DND-41 (cell line): ENCODE data around the gene PARVA.

Source experiments
- CTCF ChIP-seq: IDR thresholded peaks from 2 replicates; pipeline ENCODE4 v1.5.1; 2012; ENCODE audit warnings: borderline replicate concordance, low read length, moderate library complexity, mild to moderate bottlenecking; ENCODE audit not compliant: poor library complexity, severe bottlenecking; ENCODE audit errors: extremely low read depth
- EZH2 ChIP-seq: IDR thresholded peaks from 3 replicates; pipeline ENCODE4 v1.6.1; 2012; ENCODE audit warnings: borderline replicate concordance, low read depth, mild to moderate bottlenecking, moderate library complexity, low read length, inconsistent platforms; ENCODE audit not compliant: severe bottlenecking

- TF ChIP-seq CTCF: no peak
- TF ChIP-seq EZH2: no peak
These were observed 18.8 kb upstream of the PARVA start for GRCh38 chr11:12358302-12359188.
